OCI-LY1 (cell line): ENCODE results near the gene ANAPC2.

Source experiments
- H2AFZ ChIP-seq: fragments of 200-600 bp; sonication (generic), shearing (Covaris generic); 2 replicates; pipeline ENCODE4 v1.6.0; 2014; ENCODE audit warnings: antibody characterized with exemption, mild to moderate bottlenecking, low read length
- H3F3A ChIP-seq: fragments of 200-600 bp; sonication (generic), shearing (Covaris generic); 2 replicates; pipeline ENCODE4 v1.6.0; 2014; ENCODE audit warnings: mild to moderate bottlenecking, antibody characterized with exemption, low read length, moderate library complexity; ENCODE audit not compliant: insufficient read depth
- H3K27ac ChIP-seq: fragments of 200-600 bp; sonication (generic); 2 replicates; pipeline ENCODE4 v1.5.1; 2014; ENCODE audit warnings: low read length, mixed run types, mild to moderate bottlenecking, low read depth; ENCODE audit not compliant: poor library complexity, severe bottlenecking
- H3K27me3 ChIP-seq: fragments of 200-600 bp; sonication (generic); 2 replicates; pipeline ENCODE4 v1.6.0; 2014; ENCODE audit warnings: antibody characterized with exemption, mild to moderate bottlenecking, low read length, moderate library complexity; ENCODE audit not compliant: insufficient read depth
- H3K36me3 ChIP-seq: fragments of 200-600 bp; sonication (generic); 2 replicates; pipeline ENCODE4 v1.6.1; 2014; ENCODE audit warnings: mild to moderate bottlenecking, antibody characterized with exemption, low read length, moderate library complexity, mixed read lengths; ENCODE audit not compliant: insufficient read depth
- H3K4me1 ChIP-seq: fragments of 200-600 bp; sonication (generic); 2 replicates; pipeline ENCODE4 v1.5.1; 2014; ENCODE audit warnings: mild to moderate bottlenecking, low read length, moderate library complexity; ENCODE audit not compliant: insufficient read depth, severe bottlenecking
- H3K4me2 ChIP-seq: fragments of 200-600 bp; sonication (generic), shearing (Covaris generic); 2 replicates; pipeline ENCODE4 v1.6.1; 2014; ENCODE audit warnings: low read length
- H3K4me3 ChIP-seq: fragments of 200-600 bp; sonication (generic); 2 replicates; pipeline ENCODE4 v1.5.1; 2014; ENCODE audit warnings: low read length, low read depth, mild to moderate bottlenecking, mixed read lengths; ENCODE audit not compliant: poor library complexity, severe bottlenecking
- H3K79me2 ChIP-seq: fragments of 200-600 bp; shearing (Covaris generic); 2 replicates; pipeline ENCODE4 v1.6.1; 2016; ENCODE audit warnings: mixed run types, low read length, mixed read lengths; ENCODE audit not compliant: insufficient read depth
- H3K9ac ChIP-seq: fragments of 200-600 bp; sonication (generic), shearing (Covaris generic); 2 replicates; pipeline ENCODE4 v1.6.1; 2014; ENCODE audit warnings: mild to moderate bottlenecking, low read length, mixed read lengths
- H3K9me2 ChIP-seq: fragments of 200-600 bp; sonication (generic), shearing (Covaris generic); 2 replicates; pipeline ENCODE4 v1.6.1; 2014; ENCODE audit warnings: low read depth, mild to moderate bottlenecking, low read length, mixed read lengths
- H3K9me3 ChIP-seq: fragments of 200-600 bp; shearing (Covaris generic); 2 replicates; pipeline ENCODE4 v1.6.1; 2014; ENCODE audit warnings: low read length, mixed read lengths
- H4K20me1 ChIP-seq: fragments of 200-600 bp; sonication (generic), shearing (Covaris generic); 2 replicates; pipeline ENCODE4 v1.6.0; 2016; ENCODE audit warnings: mild to moderate bottlenecking, low read length; ENCODE audit not compliant: insufficient read depth
- EZH2 ChIP-seq: fragments of 200-600 bp; sonication (generic), shearing (Covaris generic); IDR thresholded peaks from 2 replicates; pipeline ENCODE4 v1.8.0; 2017; ENCODE audit warnings: borderline replicate concordance, mixed run types, mild to moderate bottlenecking, antibody characterized with exemption, low read length, moderate library complexity, mixed read lengths
- TF ChIP-seq, protein P1 (sequence below): fragments of 200-600 bp; sonication (generic), shearing (Covaris generic); IDR thresholded peaks from 2 replicates; pipeline ENCODE4 v1.5.1; 2017; ENCODE audit warnings: mild to moderate bottlenecking, antibody characterized with exemption, low read length, moderate library complexity, mixed read lengths

Gene ANAPC2

GRCh38 chr9:137163805-137164204 is 24.6 kb downstream of the ANAPC2 start:
- no peak overlapping the region for H2AFZ ChIP-seq
- no peak overlapping the region for H3K9ac ChIP-seq
- H3K9me2 ChIP-seq = no peaks in the 10 kb centered on the region
- no peaks in the 10 kb centered on the region for H3F3A ChIP-seq
- H3K27me3 ChIP-seq = peaks cover 24% of the 10 kb centered on the region
- H3K4me3 ChIP-seq = no peak overlapping the region
- no peaks in the 10 kb centered on the region for H4K20me1 ChIP-seq
- H3K36me3 ChIP-seq = no peaks in the 10 kb centered on the region
- H3K9me3 ChIP-seq = no peaks in the 10 kb centered on the region
- TF ChIP-seq, protein P1, sequence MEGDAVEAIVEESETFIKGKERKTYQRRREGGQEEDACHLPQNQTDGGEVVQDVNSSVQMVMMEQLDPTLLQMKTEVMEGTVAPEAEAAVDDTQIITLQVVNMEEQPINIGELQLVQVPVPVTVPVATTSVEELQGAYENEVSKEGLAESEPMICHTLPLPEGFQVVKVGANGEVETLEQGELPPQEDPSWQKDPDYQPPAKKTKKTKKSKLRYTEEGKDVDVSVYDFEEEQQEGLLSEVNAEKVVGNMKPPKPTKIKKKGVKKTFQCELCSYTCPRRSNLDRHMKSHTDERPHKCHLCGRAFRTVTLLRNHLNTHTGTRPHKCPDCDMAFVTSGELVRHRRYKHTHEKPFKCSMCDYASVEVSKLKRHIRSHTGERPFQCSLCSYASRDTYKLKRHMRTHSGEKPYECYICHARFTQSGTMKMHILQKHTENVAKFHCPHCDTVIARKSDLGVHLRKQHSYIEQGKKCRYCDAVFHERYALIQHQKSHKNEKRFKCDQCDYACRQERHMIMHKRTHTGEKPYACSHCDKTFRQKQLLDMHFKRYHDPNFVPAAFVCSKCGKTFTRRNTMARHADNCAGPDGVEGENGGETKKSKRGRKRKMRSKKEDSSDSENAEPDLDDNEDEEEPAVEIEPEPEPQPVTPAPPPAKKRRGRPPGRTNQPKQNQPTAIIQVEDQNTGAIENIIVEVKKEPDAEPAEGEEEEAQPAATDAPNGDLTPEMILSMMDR = no peak
- TF ChIP-seq EZH2 = no peak
- H3K4me1 ChIP-seq = peaks cover under 1% of the 10 kb centered on the region
- H3K4me2 ChIP-seq = no peak overlapping the region
- H3K27ac ChIP-seq = no peak overlapping the region
- no peaks in the 10 kb centered on the region for H3K79me2 ChIP-seq

DNA sequence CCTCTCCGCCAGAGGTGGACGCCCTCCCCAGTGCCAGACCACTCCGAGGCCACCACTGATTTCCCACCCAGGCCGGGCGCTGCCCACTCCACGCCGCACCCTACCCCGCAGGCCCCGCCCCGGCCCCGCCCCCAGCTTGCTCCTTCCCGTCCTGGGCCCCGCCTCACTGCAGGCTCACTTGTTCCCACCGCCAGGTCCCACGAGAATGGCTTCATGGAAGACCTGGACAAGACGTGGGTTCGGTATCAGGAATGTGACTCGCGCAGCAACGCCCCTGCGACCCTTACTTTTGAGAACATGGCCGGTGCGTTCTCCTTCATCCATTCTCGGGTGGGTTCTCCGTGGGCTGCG is 25.0 kb downstream of the ANAPC2 start:
- Histone ChIP-seq H3K4me1 (peaks cover 4% of the 10 kb centered on the region), H3K27ac (no peak overlapping the region), H3K9me2 (no peaks in the 10 kb centered on the region), H3K9me3 (no peaks in the 10 kb centered on the region), H3K4me2 (no peak overlapping the region), H4K20me1 (no peaks in the 10 kb centered on the region), H3K36me3 (no peaks in the 10 kb centered on the region), H3K9ac (no peak overlapping the region), H3F3A (no peaks in the 10 kb centered on the region), H3K27me3 (peaks cover 24% of the 10 kb centered on the region), H2AFZ (no peak overlapping the region), H3K4me3 (no peak overlapping the region), H3K79me2 (no peaks in the 10 kb centered on the region)
- TF ChIP-seq, protein P1 = no peak
- TF ChIP-seq EZH2 = no peak

- Histone ChIP-seq H3K9ac (no peak overlapping the region), H3K4me2 (no peak overlapping the region), H3K27me3 (peaks cover 28% of the 10 kb centered on the region), H3F3A (no peaks in the 10 kb centered on the region), H3K27ac (no peak overlapping the region), H3K9me3 (no peaks in the 10 kb centered on the region), H3K4me3 (no peak overlapping the region), H3K4me1 (peaks cover 4% of the 10 kb centered on the region), H2AFZ (no peak overlapping the region), H3K79me2 (no peaks in the 10 kb centered on the region), H3K36me3 (no peaks in the 10 kb centered on the region), H3K9me2 (no peaks in the 10 kb centered on the region), H4K20me1 (no peaks in the 10 kb centered on the region)
- no peak for TF ChIP-seq EZH2
- TF ChIP-seq, protein P1 = no peak
Observed at GRCh38 chr9:137162505-137163364, 25.6 kb downstream of the ANAPC2 start.
